GM11168 (cell line): ENCODE data around the gene MRPL34.

ENCODE experiments used
- in situ Hi-C: fragments of 300-500 bp; cut with MboI; formaldehyde crosslinking; loops from one replicate; pipeline ENCODE4 v1.12.0; 2022; ENCODE audit warnings: low sequenced_read_pairs; ENCODE audit not compliant: unreplicated experiment

MRPL34 gene

GRCh38 chr19:17283504-17283996 is 22.1 kb upstream of the MRPL34 start:
- in situ Hi-C loops: no loop called here

- in situ Hi-C loops: no loop called here
Observed at GRCh38 chr19:17285415-17286135, 20.1 kb upstream of the MRPL34 start.

GRCh38 chr19:17286263-17286662 is 19.4 kb upstream of the MRPL34 start:
- in situ Hi-C loops: no loop called here

GRCh38 chr19:17286752-17287151 is 18.9 kb upstream of the MRPL34 start:
- in situ Hi-C loops: no loop called here

GRCh38 chr19:17289489-17289888 is 16.2 kb upstream of the MRPL34 start:
- in situ Hi-C loops: no loop called here

GRCh38 chr19:17292301-17293074 is 13.2 kb upstream of the MRPL34 start:
- in situ Hi-C loops: no loop called here

GRCh38 chr19:17293605-17294004 is 12.1 kb upstream of the MRPL34 start:
- in situ Hi-C loops: no loop called here

GRCh38 chr19:17294051-17294891 is 11.4 kb upstream of the MRPL34 start:
- in situ Hi-C loops: no loop called here

GRCh38 chr19:17295551-17295950 is 10.1 kb upstream of the MRPL34 start:
- in situ Hi-C loops: loop anchor here (5.0 kb wide), 1 partner anchor 228 kb away; no protein-coding TSS in a partner anchor

- in situ Hi-C loops: loop anchor here (5.0 kb wide), 1 partner anchor 229 kb away; no protein-coding TSS in a partner anchor
Observed at GRCh38 chr19:17296273-17296672, 9.4 kb upstream of the MRPL34 start.

- in situ Hi-C loops: loop anchor here (5.0 kb wide), 1 partner anchor 230 kb away; no protein-coding TSS in a partner anchor
Observed at GRCh38 chr19:17296976-17297375, 8.7 kb upstream of the MRPL34 start.

- in situ Hi-C loops: no loop called here
Observed at GRCh38 chr19:17300992-17301619, 4.6 kb upstream of the MRPL34 start.

- in situ Hi-C loops: no loop called here
Observed at GRCh38 chr19:17302391-17303166, 3.1 kb upstream of the MRPL34 start.

GRCh38 chr19:17303167-17303939 is 2.3 kb upstream of the MRPL34 start, which contains the start of gene ABHD8:
TSS of gene ABHD8 (minus strand) at chr19:17303425. CDS start at chr19:17301616, 1,809 bp downstream.
- in situ Hi-C loops: no loop called here

GRCh38 chr19:17303940-17304267 is 1.8 kb upstream of the MRPL34 start:
- in situ Hi-C loops: no loop called here

- in situ Hi-C loops: no loop called here
Observed at GRCh38 chr19:17304386-17305215, 1.1 kb upstream of the MRPL34 start.

- in situ Hi-C loops: no loop called here
Observed at GRCh38 chr19:17305216-17305516, 506 bp upstream of the MRPL34 start.

GRCh38 chr19:17306285-17306714 is 628 bp downstream of the MRPL34 start:
- in situ Hi-C loops: no loop called here
